Karpas-422 (cell line): ENCODE results near the gene ADGRV1. TPM values are rescaled to one million over a fixed set of nuclear protein-coding genes. Genes with fewer than 3 reads are reported as not detected.

Source experiments
- DNase-seq: peaks from one replicate; pipeline ENCODE4 v3.0.0-alpha.2; 2015
- H2AFZ ChIP-seq: fragments of 200-600 bp; sonication (generic); 2 replicates; pipeline ENCODE4 v1.6.1; 2014; ENCODE audit warnings: antibody characterized with exemption, low read length, mixed read lengths
- H3K27ac ChIP-seq: fragments of 200-600 bp; sonication (generic); 2 replicates; pipeline ENCODE4 v1.5.1; 2014; ENCODE audit warnings: mild to moderate bottlenecking, low read length, moderate library complexity
- H3K27me3 ChIP-seq: fragments of 200-600 bp; sonication (generic); 2 replicates; pipeline ENCODE4 v1.6.1; 2014; ENCODE audit warnings: low read length, mixed read lengths
- H3K36me3 ChIP-seq: fragments of 200-600 bp; sonication (generic); 2 replicates; pipeline ENCODE4 v1.6.1; 2014; ENCODE audit warnings: low read length, mixed read lengths; ENCODE audit not compliant: insufficient read depth
- H3K4me1 ChIP-seq: fragments of 200-600 bp; sonication (generic); 2 replicates; pipeline ENCODE4 v1.6.1; 2014; ENCODE audit warnings: mild to moderate bottlenecking, low read length, mixed read lengths
- H3K4me2 ChIP-seq: fragments of 200-600 bp; sonication (generic); 2 replicates; pipeline ENCODE4 v1.6.1; 2014; ENCODE audit warnings: low read length, low read depth, mild to moderate bottlenecking; ENCODE audit not compliant: poor library complexity, severe bottlenecking
- H3K4me3 ChIP-seq: fragments of 200-600 bp; sonication (generic); 2 replicates; pipeline ENCODE4 v1.5.1; 2014; ENCODE audit warnings: mild to moderate bottlenecking, antibody characterized with exemption, low read length, mixed read lengths
- H3K79me2 ChIP-seq: fragments of 200-600 bp; sonication (generic); 2 replicates; pipeline ENCODE4 v1.6.1; 2014; ENCODE audit warnings: mild to moderate bottlenecking, low read length, mixed read lengths
- H3K9ac ChIP-seq: fragments of 200-600 bp; sonication (generic); 2 replicates; pipeline ENCODE4 v1.6.0; 2014; ENCODE audit warnings: low read length
- H3K9me2 ChIP-seq: fragments of 200-600 bp; sonication (generic), shearing (Covaris generic); replicated peaks from 2 replicates; pipeline ENCODE4 v1.6.0; 2014; ENCODE audit warnings: mild to moderate bottlenecking, low read length, moderate library complexity; ENCODE audit not compliant: insufficient read depth
- H3K9me3 ChIP-seq: fragments of 300-700, 200-600 bp; sonication (generic); 2 replicates; pipeline ENCODE4 v1.6.1; 2014; ENCODE audit warnings: low read length, mixed read lengths
- H4K20me1 ChIP-seq: fragments of 200-600 bp; sonication (generic); 2 replicates; pipeline ENCODE4 v1.6.1; 2014; ENCODE audit warnings: mild to moderate bottlenecking, antibody characterized with exemption, low read length, low read depth; ENCODE audit not compliant: insufficient read depth
- total RNA-seq: library from RNA; depleted of rRNA; stranded (reverse); fragments of >200 nt; shearing (Covaris generic); gene quantifications from 2 replicates; pipeline ENCODE4 v1.2.3, GENCODE V29; 2014; ENCODE audit warnings: low replicate concordance

ADGRV1 gene
- total RNA-seq, 1 experiment from 2014 or later, result not detected

DNA sequence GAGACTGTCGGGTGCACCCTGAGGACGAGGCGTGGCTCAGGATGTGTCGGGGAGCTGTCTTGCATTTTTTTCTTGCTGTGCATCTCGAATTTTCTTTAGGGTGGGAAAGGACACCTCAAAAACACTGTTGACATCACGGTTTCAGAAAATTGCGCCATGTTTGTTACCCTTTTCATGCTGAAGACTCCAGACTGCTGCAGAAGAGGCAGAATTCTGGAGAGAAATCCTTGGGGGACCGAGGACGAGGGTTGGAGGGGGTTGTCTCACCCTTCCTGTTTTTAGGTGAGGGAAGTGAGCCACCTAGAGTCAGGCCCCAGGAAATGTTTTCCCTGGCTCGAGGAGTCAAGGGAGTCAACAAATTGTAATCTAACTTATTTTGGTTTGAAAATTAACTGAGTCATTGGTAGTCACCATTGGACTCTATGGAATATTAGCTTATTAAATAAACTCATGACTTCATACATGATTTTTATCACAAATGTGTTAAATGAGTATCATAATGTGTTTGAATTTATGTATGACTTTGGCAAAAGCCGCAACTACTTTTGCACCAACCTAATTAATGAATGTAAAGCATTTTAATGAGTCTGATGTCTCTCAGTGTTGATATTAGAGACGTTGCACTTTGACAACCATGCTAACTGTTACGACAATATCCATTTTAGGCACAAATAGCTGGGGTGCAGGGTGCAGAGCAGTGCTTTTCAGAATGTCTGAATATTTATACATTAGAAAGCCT, 28.5 kb upstream of the ADGRV1 start:
- no peaks in the 10 kb centered on the region for H3K9me3 ChIP-seq
- no peak overlapping the region for H3K27ac ChIP-seq
- no peaks in the 10 kb centered on the region for H3K27me3 ChIP-seq
- H3K9ac ChIP-seq, result peak overlapping the region; percentile 71
- H3K79me2 ChIP-seq, result peaks cover 37% of the 10 kb centered on the region
- peak overlapping the region; percentile 97 for H2AFZ ChIP-seq
- H3K4me1 ChIP-seq, result peaks cover 32% of the 10 kb centered on the region
- H3K36me3 ChIP-seq, result peaks cover 1% of the 10 kb centered on the region; the same call in 1 of the 2 replicates
- peak overlapping the region; percentile 85 for H3K4me2 ChIP-seq
- no peaks in the 10 kb centered on the region for H3K9me2 ChIP-seq
- no peaks in the 10 kb centered on the region for H4K20me1 ChIP-seq
- H3K4me3 ChIP-seq, result peak overlapping the region; percentile 92
- DNase-seq, result peak; percentile 84

DNA sequence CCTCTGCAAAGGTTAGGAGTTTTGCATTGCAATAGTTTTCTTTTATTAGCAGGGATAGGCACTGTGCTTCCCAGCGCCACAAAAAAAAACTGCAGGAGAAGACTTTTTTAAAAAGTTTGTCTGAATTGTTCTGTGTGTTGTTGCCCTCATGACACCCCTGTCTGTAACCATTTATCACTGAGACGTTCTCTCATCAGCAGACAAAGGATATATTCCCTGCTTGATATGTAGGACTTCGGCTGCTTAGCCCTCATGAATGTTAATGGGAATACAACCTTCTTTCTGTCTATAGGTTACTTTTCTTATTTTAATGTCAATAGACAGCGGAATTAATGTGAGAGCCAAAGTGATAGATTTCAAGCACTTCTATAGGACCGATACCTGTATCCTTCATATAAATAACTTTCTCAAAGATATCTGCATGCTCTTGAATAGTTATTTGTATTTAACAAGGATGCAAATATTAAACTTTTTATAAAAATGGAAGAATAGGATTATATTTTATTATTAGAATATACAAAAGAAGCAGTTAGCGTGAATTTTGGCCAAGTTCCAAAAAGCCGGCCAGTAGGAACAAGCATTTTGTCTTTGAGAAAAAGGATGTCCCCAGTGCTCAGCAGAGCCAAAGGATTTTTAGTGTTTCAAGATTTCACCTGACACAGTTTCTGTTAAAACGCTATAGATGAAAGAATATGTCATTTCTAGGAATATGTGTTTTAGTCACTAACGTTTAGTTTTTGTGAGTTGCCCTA, 27.7 kb upstream of the ADGRV1 start:
- Histone ChIP-seq H3K4me3 (peak overlapping the region; percentile 92; the same call in 1 of the 2 replicates), H3K4me2 (peak overlapping the region; percentile 85), H3K27me3 (no peaks in the 10 kb centered on the region), H3K4me1 (peaks cover 32% of the 10 kb centered on the region), H4K20me1 (no peaks in the 10 kb centered on the region), H3K9me3 (no peaks in the 10 kb centered on the region), H3K27ac (no peak overlapping the region), H3K9ac (peak overlapping the region; percentile 71), H3K79me2 (peaks cover 34% of the 10 kb centered on the region), H3K9me2 (no peaks in the 10 kb centered on the region), H3K36me3 (no peaks in the 10 kb centered on the region), H2AFZ (0 out of 2 replicates have a peak overlapping the region, but pooled peaks have one; percentile 97)
- no peak for DNase-seq

GRCh38 chr5:90533794-90534193, 24.8 kb upstream of the ADGRV1 start:
- H3K4me2 ChIP-seq, result no peak overlapping the region
- peaks cover 8% of the 10 kb centered on the region for H3K4me1 ChIP-seq
- no peak for DNase-seq
- H3K36me3 ChIP-seq, result no peaks in the 10 kb centered on the region
- no peaks in the 10 kb centered on the region for H3K9me2 ChIP-seq
- no peak overlapping the region for H3K9ac ChIP-seq
- H3K4me3 ChIP-seq, result no peak overlapping the region
- H4K20me1 ChIP-seq, result no peaks in the 10 kb centered on the region
- no peak overlapping the region for H3K27ac ChIP-seq
- H3K27me3 ChIP-seq, result no peaks in the 10 kb centered on the region
- no peaks in the 10 kb centered on the region for H3K9me3 ChIP-seq
- peaks cover 5% of the 10 kb centered on the region for H3K79me2 ChIP-seq
- no peak overlapping the region for H2AFZ ChIP-seq

GRCh38 chr5:90534922-90535321, 23.7 kb upstream of the ADGRV1 start:
- no peaks in the 10 kb centered on the region for H3K9me3 ChIP-seq
- no peak for DNase-seq

DNA sequence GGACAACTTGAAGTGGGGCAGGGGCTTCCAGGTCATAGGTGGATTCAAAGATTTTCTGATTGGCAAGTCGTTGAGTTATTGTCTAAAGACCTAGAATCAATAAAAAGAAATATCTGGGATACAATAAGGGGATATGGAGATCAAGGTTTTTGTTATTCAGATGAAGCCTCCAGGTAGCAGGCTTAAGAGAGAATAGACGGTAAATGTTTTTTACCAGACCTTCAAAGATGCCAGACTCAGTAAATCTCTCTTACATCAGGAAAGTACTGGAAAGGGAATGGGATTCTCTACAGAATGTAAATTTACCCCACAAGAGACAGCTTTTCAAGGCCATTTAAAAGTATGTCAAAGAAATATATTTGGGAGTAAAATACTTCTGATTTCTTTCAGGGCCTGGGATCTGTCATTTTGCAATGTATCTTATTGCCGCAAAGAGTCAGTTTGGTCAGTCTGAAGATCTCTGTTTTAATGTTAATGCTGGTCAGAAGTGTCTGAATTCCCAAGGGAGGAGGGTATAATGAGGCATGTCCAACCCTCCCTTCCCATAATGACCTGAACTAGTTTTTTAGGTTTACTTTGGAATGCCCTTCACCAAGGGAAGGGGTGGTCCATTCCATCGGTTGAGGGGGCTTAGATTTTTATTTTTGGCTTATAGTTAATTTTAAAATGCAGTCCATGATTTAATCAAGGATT, 15.6 kb upstream of the ADGRV1 start:
- no peak overlapping the region for H2AFZ ChIP-seq
- H3K4me2 ChIP-seq, result no peak overlapping the region
- no peaks in the 10 kb centered on the region for H3K36me3 ChIP-seq
- no peaks in the 10 kb centered on the region for H3K79me2 ChIP-seq
- no peak for DNase-seq
- H3K4me1 ChIP-seq, result no peaks in the 10 kb centered on the region
- no peak overlapping the region for H3K9ac ChIP-seq
- no peaks in the 10 kb centered on the region for H4K20me1 ChIP-seq
- no peaks in the 10 kb centered on the region for H3K9me3 ChIP-seq
- no peak overlapping the region for H3K4me3 ChIP-seq
- no peak overlapping the region for H3K27ac ChIP-seq
- H3K27me3 ChIP-seq, result no peaks in the 10 kb centered on the region
- no peaks in the 10 kb centered on the region for H3K9me2 ChIP-seq

More at GRCh38 chr5:90534922-90535321, 23.7 kb upstream of the ADGRV1 start:
- Histone ChIP-seq H3K9ac (no peak overlapping the region), H3K36me3 (no peaks in the 10 kb centered on the region), H3K4me2 (no peak overlapping the region), H3K4me3 (no peak overlapping the region), H4K20me1 (no peaks in the 10 kb centered on the region), H3K79me2 (no peaks in the 10 kb centered on the region), H3K27ac (no peak overlapping the region), H3K9me2 (no peaks in the 10 kb centered on the region), H3K4me1 (peaks cover 8% of the 10 kb centered on the region), H2AFZ (no peak overlapping the region), H3K27me3 (no peaks in the 10 kb centered on the region)

DNA sequence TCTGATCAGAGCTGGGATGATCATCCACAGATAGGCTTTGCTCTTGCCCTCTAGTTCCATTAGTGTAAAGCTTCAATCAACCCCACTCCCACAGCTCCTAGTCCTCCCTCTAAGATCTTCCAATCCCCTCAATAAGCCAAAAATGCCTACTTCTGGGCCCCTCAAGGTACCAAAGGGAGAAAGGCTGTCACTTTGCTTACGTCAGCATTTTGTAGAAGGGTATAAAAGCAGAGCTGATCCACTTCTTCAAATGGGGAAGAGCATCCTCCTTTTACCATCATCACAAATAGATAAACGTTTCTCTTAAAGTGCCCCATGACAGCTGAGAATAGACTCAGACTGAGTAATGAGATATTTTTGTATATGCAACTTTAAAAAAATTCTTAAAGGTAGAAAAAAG, 13.1 kb upstream of the ADGRV1 start:
- no peak overlapping the region for H2AFZ ChIP-seq
- H4K20me1 ChIP-seq, result no peaks in the 10 kb centered on the region
- H3K79me2 ChIP-seq, result no peaks in the 10 kb centered on the region
- no peak overlapping the region for H3K27ac ChIP-seq
- no peak overlapping the region for H3K9ac ChIP-seq
- no peaks in the 10 kb centered on the region for H3K36me3 ChIP-seq
- no peak overlapping the region for H3K4me3 ChIP-seq
- H3K4me2 ChIP-seq, result no peak overlapping the region
- no peaks in the 10 kb centered on the region for H3K9me2 ChIP-seq
- DNase-seq, result no peak
- H3K4me1 ChIP-seq, result no peaks in the 10 kb centered on the region
- H3K9me3 ChIP-seq, result no peaks in the 10 kb centered on the region
- H3K27me3 ChIP-seq, result no peaks in the 10 kb centered on the region

DNA sequence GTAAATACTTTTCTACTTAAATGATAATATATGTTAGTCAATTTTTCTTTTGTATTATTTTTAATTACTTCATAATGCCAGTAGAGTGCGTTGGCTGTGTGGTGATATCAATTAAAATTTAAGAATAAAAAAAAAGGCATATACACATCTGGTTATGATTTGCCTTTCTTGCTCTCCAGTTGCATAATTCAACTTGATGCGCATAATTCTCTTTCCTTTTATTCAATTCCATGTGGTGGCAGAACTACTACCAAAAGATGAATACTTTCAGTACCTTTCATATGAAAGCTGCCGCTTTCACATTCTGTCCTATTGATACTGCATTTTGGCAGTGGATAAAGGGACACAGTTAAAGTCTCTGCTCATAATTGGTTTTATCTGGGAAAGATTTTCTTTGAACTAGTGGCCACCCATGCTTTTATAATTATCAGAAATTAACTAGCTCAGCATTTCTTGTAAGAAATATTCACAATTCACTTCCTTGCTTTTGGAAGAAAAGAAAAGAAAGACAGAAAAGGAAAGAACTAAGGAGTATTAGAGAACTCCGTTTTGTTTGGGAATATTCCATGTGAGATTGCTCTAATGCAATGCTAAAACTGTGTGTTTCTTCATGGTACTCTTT, 12.3 kb upstream of the ADGRV1 start:
- no peak overlapping the region for H3K4me3 ChIP-seq
- no peak overlapping the region for H3K4me2 ChIP-seq
- H3K4me1 ChIP-seq, result no peaks in the 10 kb centered on the region
- no peaks in the 10 kb centered on the region for H4K20me1 ChIP-seq
- H3K9me2 ChIP-seq, result no peaks in the 10 kb centered on the region
- H2AFZ ChIP-seq, result no peak overlapping the region
- no peaks in the 10 kb centered on the region for H3K27me3 ChIP-seq
- no peak overlapping the region for H3K27ac ChIP-seq
- no peak overlapping the region for H3K9ac ChIP-seq
- no peaks in the 10 kb centered on the region for H3K36me3 ChIP-seq
- H3K9me3 ChIP-seq, result no peaks in the 10 kb centered on the region
- no peaks in the 10 kb centered on the region for H3K79me2 ChIP-seq
- DNase-seq, result no peak
